NOMO-1 (cell line): ENCODE results near the gene KMT2C.
"Not testable (repeated sequence)": the region's sequence is repeated elsewhere in the genome, so short reads cannot be mapped to it uniquely, and the experiment has no call there.

Experiments used
- DNase-seq, 2 experiments: peaks; one replicate each; lab custom pipeline; 2025; ENCODE audit not compliant: unreplicated experiment in 2 of 2; lab: John Stamatoyannopoulos, UW

KMT2C gene

GRCh38 chr7:152365982-152366603 lies 69.7 kb downstream of the KMT2C start:
- DNase-seq = no peak

- DNase-seq = no peak
These were observed 72.0 kb downstream of the KMT2C start for GRCh38 chr7:152363798-152364197.

DNA sequence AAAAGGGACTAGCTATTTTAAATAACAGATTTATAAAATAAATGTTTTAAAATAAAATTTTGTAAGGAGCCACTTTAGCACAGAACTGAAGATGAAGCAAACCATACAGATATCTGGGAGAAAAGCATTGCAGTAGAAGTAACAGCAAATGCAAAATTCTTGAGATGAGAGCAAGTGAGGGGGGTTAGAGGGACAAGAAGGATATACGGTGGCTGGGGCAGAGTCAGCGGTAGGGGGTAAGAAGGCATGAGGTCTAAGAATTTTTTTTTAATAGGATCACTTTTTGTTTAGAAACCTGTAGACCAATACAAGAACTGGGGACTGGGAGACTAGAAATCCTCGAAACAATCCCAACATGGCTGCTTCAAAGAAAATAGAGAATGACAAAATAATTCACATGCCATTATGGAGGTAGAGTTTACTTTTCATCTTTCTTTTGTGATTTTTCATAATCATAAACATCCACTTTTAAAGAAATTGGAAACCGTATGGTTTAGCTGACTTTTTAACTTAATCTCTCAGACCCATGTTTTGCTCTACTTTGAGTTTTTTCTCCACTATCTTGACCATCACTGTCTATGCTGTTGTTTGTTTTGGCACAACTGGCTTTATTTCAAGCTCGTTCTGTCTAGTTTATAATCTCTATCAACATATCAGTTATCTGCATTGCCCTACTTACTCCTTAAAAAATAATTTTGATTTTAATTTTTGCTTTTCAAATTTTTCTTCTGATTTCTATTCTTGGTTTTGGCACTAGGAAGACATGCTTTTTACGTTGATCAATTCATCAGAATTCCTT lies 73.5 kb downstream of the KMT2C start:
- DNase-seq = no peak

- DNase-seq = no peak
These were observed 80.2 kb downstream of the KMT2C start for GRCh38 chr7:152355474-152356057.

GRCh38 chr7:152354061-152354460 lies 81.7 kb downstream of the KMT2C start:
- DNase-seq = no peak

DNA sequence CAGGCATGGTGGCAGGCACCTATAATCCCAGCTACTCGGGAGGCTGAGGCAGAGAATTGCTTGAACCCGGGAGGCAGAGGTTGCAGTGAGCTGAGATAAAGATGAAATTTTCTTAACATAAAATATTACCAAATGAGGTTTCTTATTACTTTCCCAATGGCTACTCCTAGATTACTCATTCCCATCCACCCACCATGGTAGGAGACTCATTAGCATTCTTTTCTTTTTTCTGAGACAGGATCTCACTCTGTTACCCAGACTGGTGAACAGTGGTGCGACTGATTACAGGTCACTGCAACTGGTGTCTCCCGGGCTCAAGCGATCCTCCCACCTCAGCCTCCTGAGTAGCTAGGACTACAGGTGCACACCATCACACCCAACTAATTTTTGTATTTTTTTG lies 82.5 kb downstream of the KMT2C start:
- not testable (repeated sequence) for DNase-seq

DNA sequence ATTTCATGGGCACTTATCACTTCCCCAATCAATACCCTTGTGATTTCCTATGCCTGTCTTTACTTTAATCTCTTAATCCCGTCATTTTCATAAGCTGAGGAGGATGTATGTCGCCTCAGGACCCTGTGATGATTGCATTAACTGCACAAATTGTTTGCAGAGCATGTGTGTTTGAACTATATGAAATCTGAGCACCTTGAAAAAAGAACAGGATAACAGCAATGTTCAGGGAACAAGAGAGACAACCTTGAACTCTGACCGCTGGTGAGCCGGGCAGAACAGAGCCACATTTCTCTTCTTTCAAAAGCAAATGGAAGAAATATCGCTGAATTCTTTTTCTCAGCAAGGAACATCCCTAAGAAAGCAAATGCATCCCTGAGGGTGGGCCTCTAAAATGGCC lies 84.1 kb downstream of the KMT2C start:
- not testable (repeated sequence) for DNase-seq

- no peak for DNase-seq
These were observed 84.6 kb downstream of the KMT2C start for GRCh38 chr7:152351168-152351567.

DNA sequence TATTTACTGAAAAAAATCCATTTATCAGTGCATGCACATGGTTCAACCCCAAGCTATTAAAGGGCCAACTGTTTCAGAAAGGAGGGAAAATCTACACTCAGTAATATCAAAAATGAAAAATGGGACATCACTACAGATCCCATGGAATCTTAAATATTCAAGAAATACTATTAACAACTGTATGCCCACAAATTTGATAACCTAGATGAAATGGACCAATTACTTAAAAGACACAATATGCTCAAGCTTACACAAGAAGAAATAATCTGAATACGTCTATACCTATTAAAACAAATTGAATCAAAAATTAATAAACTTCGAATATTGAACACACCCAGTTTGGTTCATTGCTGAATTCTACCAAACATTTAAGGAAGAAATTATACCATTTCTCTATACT lies 87.9 kb downstream of the KMT2C start:
- DNase-seq = no peak

GRCh38 chr7:152344253-152344652 lies 91.5 kb downstream of the KMT2C start:
- no peak for DNase-seq

DNA sequence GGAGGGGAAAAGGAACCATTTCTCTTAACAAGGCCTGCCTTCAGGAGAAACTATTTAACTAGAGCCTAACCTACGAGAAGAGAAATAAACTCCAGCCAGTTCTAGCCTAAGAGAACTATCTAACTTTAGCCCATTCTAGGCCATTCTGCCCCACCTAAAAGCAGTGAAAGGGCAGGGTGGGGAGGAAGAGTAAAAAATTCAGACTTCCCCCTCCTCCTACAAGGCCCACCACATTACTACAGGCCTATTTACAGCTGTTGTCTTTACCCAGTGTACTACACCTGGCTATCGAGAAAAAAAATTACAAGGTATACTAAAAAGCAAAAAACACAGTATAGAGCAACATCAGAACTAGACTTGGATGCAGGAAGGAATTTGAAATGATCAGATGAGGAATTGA lies 93.0 kb downstream of the KMT2C start:
- DNase-seq = no peak

GRCh38 chr7:152341914-152342236 lies 93.9 kb downstream of the KMT2C start:
- no peak for DNase-seq

DNA sequence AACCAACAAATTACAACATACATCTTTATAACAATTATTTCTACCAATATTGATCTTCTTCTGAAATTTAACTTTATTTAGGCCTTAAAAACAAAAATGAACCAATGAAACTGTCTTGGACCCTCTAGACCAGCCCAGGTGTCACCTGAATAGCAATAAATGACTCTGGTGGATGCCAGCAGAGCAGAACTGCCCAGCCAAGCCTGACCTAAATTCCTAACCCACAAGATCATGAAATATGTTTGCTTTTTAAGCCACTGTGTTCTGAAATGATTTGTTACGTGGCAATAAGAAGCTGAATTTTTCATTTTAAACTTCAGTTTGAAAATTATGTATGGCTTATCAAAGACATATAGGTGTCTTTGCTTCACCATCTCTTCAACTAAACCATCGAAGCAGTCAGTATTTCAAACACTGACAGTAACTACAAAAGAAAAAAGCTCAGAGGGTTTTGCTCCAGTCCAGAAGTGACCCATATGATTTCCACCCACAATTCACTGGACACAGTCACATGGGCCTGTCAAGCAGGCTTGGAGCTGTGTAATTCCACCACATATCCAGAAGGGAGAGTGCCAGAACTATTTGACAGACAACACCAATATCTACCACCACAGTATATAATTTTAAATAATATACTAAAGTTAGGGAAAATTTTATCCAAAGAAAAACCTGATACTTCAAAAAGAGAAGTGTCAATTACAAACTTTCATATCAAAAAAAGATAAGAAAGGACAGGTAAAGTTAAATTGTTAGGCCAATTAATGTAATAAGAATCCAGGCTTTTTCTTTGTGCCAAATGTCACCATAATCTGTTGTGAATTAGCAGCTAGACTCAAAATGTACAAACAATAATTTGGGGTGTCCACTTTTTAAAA lies 94.5 kb downstream of the KMT2C start:
- DNase-seq = no peak

DNA sequence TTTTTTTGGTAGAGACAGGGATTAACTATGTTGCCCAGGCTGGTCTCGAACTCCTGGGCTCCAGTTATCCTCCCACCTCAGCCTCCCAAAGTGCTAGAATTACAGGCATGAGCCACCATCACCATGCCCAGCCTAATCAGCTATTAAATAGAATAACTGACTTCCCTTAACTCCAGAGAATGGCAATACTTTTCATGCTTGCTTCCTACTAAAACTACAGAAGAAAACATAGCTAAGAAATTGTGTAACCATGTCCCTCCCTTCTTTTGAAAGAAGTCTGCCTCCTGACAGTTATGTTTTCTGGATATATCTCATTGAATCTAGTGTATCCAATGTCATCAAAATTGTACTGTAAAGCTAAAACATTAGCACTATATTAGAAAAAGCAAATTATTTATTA lies 95.6 kb downstream of the KMT2C start:
- DNase-seq = no peak

- DNase-seq = no peak
These were observed 97.2 kb downstream of the KMT2C start for GRCh38 chr7:152338561-152338960.

DNA sequence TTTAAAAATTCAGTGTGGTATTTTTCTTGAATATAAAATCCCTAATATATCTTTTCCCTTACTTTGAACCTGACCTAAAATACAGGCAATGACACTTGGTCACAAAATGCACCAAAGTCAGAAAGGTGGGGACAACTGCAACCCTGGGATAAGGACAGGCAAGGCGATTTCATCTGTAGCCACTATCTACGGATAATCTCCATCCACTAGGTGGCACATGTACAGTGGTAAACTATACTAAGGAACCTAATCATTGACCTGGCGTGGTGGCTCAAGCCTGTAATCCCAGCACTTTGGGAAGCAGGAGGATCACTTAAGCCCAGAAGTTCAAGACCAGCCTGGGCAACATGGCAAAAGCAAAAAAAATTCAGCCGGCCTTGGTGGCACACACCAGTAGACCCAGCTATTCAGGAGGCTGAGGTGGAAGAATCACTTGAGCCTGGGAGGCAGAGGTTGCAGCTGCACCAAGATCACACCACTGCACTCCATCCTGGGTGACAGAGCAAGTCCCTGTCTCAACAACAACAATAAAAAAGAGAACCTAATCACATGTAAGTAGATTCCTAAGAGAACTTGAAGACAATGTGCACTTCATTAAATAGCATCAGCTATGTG lies 98.9 kb downstream of the KMT2C start:
- DNase-seq = no peak

GRCh38 chr7:152335900-152336571 lies 99.8 kb downstream of the KMT2C start:
- no peak for DNase-seq

DNA sequence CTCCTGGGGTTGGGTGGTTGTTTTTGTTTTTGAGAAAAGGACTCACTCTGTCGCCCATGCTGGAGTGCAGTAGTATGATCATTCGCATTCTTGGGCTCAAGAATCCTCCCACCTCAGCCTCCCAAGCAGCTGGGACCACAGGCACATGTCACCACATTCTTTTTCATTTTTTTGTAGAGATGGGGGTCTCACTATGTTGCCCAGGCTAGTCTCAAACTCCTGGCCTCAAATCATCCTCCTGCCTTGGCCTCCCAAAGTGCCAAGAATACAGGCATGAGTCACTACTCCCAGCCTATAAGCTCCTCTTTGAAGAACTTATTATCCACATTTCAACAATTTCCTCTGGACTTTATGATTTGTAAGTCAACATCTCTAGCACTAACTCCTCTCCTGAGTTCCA lies 102.7 kb downstream of the KMT2C start:
- no peak for DNase-seq

- no peak for DNase-seq
These were observed 105.0 kb downstream of the KMT2C start for GRCh38 chr7:152330827-152331226.

DNA sequence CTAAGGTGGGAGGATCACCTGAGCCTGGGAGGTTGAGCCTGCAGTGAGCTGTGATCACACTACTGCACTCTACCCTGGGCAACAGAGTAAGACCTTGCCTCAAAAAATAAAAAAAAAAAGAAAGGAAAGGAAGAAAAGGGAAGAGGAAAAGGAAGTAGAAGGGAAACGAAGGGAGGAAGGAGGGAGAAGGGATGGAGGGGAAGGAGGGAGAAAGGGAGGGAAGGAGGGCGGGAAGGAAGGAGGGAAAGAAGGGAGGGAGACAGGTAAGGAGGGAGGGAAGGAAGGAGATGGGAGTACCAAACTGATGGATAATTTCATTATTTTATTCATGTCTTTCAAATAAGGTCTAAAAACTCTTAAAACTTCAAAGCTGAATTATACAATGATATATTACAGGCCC lies 106.3 kb downstream of the KMT2C start:
- DNase-seq = no peak
